Naive thymus-derived CD4-positive, alpha-beta T cell (primary cell): ENCODE data around the gene PARP14. TPM values are rescaled to one million over a fixed set of nuclear protein-coding genes. Genes with fewer than 3 reads are reported as not detected.

Experiments used
- ATAC-seq: fragments of 150-1000 bp; cut with Tn5 transposase; 2 replicates; pipeline ENCODE4 v1.10.0; 2021; ENCODE audit warnings: mild to moderate bottlenecking, moderate library complexity
- CTCF ChIA-PET: fragments of 350-600 bp; sonication (Branson Sonifier 250); formaldehyde crosslinking; loops from one replicate; lab custom pipeline; 2021; ENCODE audit warnings: antibody characterized with exemption; lab: Charles Lee
- POLR2A ChIA-PET: fragments of 350-600 bp; sonication (Branson Sonifier 250); formaldehyde crosslinking; loops from one replicate; lab custom pipeline; 2021; ENCODE audit warnings: antibody characterized with exemption, inconsistent platforms; lab: Charles Lee
- DNase-seq, 9 donors: peaks; one replicate each; pipeline versions ENCODE4 v3.0.0 to v3.0.0-alpha.2; 2020 to 2022; ENCODE audit warnings: mixed read lengths in 1 of 9
- H3K27ac ChIP-seq: one replicate; pipeline ENCODE4 v1.7.0; 2013; ENCODE audit warnings: mild to moderate bottlenecking, low read depth, low read length, moderate library complexity
- H3K27me3 ChIP-seq, 2 donors: one replicate each; pipeline ENCODE4 v1.7.0; 2013; ENCODE audit warnings: low read length in 2 of 2, mild to moderate bottlenecking in 2 of 2, moderate library complexity in 2 of 2; ENCODE audit not compliant: control insufficient read depth in 2 of 2, insufficient read depth in 2 of 2
- H3K36me3 ChIP-seq, 3 experiments: 1 replicate in 2 of 3; 2 replicates in 1 of 3; pipeline ENCODE4 v1.7.0; 2013; ENCODE audit warnings: low read length in 3 of 3, mild to moderate bottlenecking in 3 of 3, moderate library complexity in 1 of 3; ENCODE audit not compliant: insufficient read depth in 3 of 3, control insufficient read depth in 2 of 3
- H3K4me1 ChIP-seq, 2 donors: one replicate each; pipeline ENCODE4 v1.7.0; 2013; ENCODE audit warnings: low read length in 2 of 2, mild to moderate bottlenecking in 2 of 2, moderate library complexity in 1 of 2; ENCODE audit not compliant: control insufficient read depth in 2 of 2, insufficient read depth in 2 of 2
- H3K4me3 ChIP-seq: 2 replicates; pipeline ENCODE4 v1.7.0; 2013; ENCODE audit warnings: mild to moderate bottlenecking, low read length
- H3K9me3 ChIP-seq, 3 experiments: 1 replicate in 2 of 3; 2 replicates in 1 of 3; pipeline ENCODE4 v1.7.0; 2013; ENCODE audit warnings: low read length in 3 of 3; ENCODE audit not compliant: control insufficient read depth in 2 of 3
- H3K27ac Mint-ChIP-seq, 9 donors: one replicate each; pipeline ENCODE4 v1.8.0; 2020 to 2022; ENCODE audit warnings: mixed read lengths in 9 of 9, mild to moderate bottlenecking in 8 of 9, moderate library complexity in 5 of 9, inconsistent platforms in 2 of 9
- H3K27me3 Mint-ChIP-seq, 5 donors: one replicate each; pipeline ENCODE4 v1.8.0; 2021 to 2022; ENCODE audit warnings: mixed read lengths in 5 of 5, mild to moderate bottlenecking in 1 of 5
- H3K36me3 Mint-ChIP-seq, 5 donors: one replicate each; pipeline ENCODE4 v1.8.0; 2020 to 2022; ENCODE audit warnings: mixed read lengths in 5 of 5, mild to moderate bottlenecking in 3 of 5, inconsistent platforms in 1 of 5
- H3K4me1 Mint-ChIP-seq, 7 donors: one replicate each; pipeline ENCODE4 v1.8.0; 2020 to 2022; ENCODE audit warnings: mixed read lengths in 7 of 7, mild to moderate bottlenecking in 3 of 7, inconsistent platforms in 1 of 7
- H3K4me3 Mint-ChIP-seq, 10 donors: one replicate each; pipeline ENCODE4 v1.8.0; 2020 to 2022; ENCODE audit warnings: mild to moderate bottlenecking in 10 of 10, mixed read lengths in 10 of 10, moderate library complexity in 6 of 10, inconsistent platforms in 2 of 10
- H3K9me3 Mint-ChIP-seq, 11 donors: one replicate each; pipeline ENCODE4 v1.8.0; 2020 to 2022; ENCODE audit warnings: mixed read lengths in 11 of 11, mild to moderate bottlenecking in 4 of 11, inconsistent platforms in 1 of 11, moderate library complexity in 1 of 11
- intact Hi-C, 2 donors: fragments of 100-400 bp; cut with micrococcal nuclease; formaldehyde crosslinking; loops; one replicate each; pipeline ENCODE4 v1.15.1; 2023
- polyA plus RNA-seq, 2 donors: library from polyadenylated mRNA; unstranded; fragments of 300-500 nt; fragmentation: Illumina TruSeq; gene quantifications; one replicate each; pipeline ENCODE4 v1.2.3, GENCODE V29; 2021
- total RNA-seq, 6 experiments: library from RNA in 5 of 6; stranded (reverse) in 5 of 6; gene quantifications; 1 replicate in 5 of 6; 2 replicates in 1 of 6; pipeline ENCODE4 v1.2.3 and lab custom pipeline; 2021 to 2026

The PARP14 gene
- total RNA-seq: 100 to 1,000 TPM in 1 of 5 experiments, 10 to 100 TPM in 4; 27.9 to 154 (median 49.0) TPM
- 10 to 100 TPM in 1 of 2 donors, 1 to 10 TPM in 1; 8.4 to 15.1 TPM for polyA plus RNA-seq
- total RNA-seq (lab: John Stamatoyannopoulos, UW): 168 reads per million, percentile 91 among the genes with 10 or more reads in this experiment

GRCh38 chr3:122680475-122681283 lies at the start of gene PARP14:
Gene PARP14, plus strand, starts transcription at chr3:122680839. Its CDS starts 45 bp downstream, at chr3:122680884.
- Histone ChIP-seq H3K36me3 (peaks cover 0 to 8% (median 0%) of the 10 kb centered on the region in 3 experiments), H3K27me3 (no peaks in the 10 kb centered on the region), H3K4me1 (peaks cover 27 to 33% of the 10 kb centered on the region in 2 donors), H3K4me3 (peak within 1 kb of the TSS; percentile 87), H3K27ac (peak within 1 kb of the TSS; percentile 98), H3K9me3 (no peaks in the 10 kb centered on the region)
- intact Hi-C loops: loop anchor here (1.0 to 10.0 kb wide), 11 partner anchors 70 to 1020 kb away; partner anchors contain the start of genes EAF2 (in 2 of the 2), HSPBAP1 (in 2 of the 2), IQCB1 (in 2 of the 2) and HCLS1 (in 1 of the 2)
- Mint-ChIP-seq H3K4me3 (peak within 1 kb of the TSS; percentile 87 to 99 (median 94)), H3K9me3 (peaks cover 0 to 1% (median 0%) of the 10 kb centered on the region in 11 donors), H3K4me1 (peaks cover 40 to 66% (median 62%) of the 10 kb centered on the region in 7 donors), H3K36me3 (peaks cover 0 to 32% (median 5%) of the 10 kb centered on the region in 5 donors), H3K27me3 (no peaks in the 10 kb centered on the region), H3K27ac (peak within 1 kb of the TSS; percentile 93 to 100 (median 98))
- ATAC-seq: peak; percentile 76
- ChIA-PET POLR2A (interaction anchor here (0.9 to 6.3 kb wide), 7 partner anchors 34 to 298 kb away, joined by 4 to 84 read pairs (median 14); partner anchors contain the start of genes DTX3L, MIX23, PARP9 and WDR5B), CTCF (interaction anchor here (0.7 to 7.2 kb wide), 9 partner anchors 11 to 303 kb away, joined by 3 to 154 read pairs (median 4); partner anchors contain the start of genes DTX3L, KPNA1 and PARP9)
- DNase-seq: peak; percentile 39 to 72 (median 66)

GRCh38 chr3:122635789-122636188 lies 44.9 kb upstream of the PARP14 start:
- DNase-seq (no peak), ATAC-seq (no peak)
- intact Hi-C loops: no loop called here
- POLR2A ChIA-PET: no interaction called here
- CTCF ChIA-PET: no interaction called here
- H3K36me3 Mint-ChIP-seq: peaks cover 5 to 52% (median 40%) of the 10 kb centered on the region in 5 donors
- no peaks in the 10 kb centered on the region for H3K27me3 Mint-ChIP-seq
- peaks cover 0 to 3% (median 0%) of the 10 kb centered on the region in 7 donors for H3K4me1 Mint-ChIP-seq
- H3K4me3 Mint-ChIP-seq: no peak overlapping the region
- no peaks in the 10 kb centered on the region for H3K9me3 ChIP-seq
- H3K36me3 ChIP-seq: peaks cover 0 to 24% (median 5%) of the 10 kb centered on the region in 3 experiments
- H3K4me1 ChIP-seq: no peaks in the 10 kb centered on the region
- H3K27ac ChIP-seq: no peak overlapping the region
- H3K4me3 ChIP-seq: no peak overlapping the region
- peaks cover 0 to 2% (median 0%) of the 10 kb centered on the region in 11 donors for H3K9me3 Mint-ChIP-seq
- H3K27me3 ChIP-seq: no peaks in the 10 kb centered on the region
- H3K27ac Mint-ChIP-seq: no peak overlapping the region

- Histone ChIP-seq H3K9me3 (no peaks in the 10 kb centered on the region), H3K4me3 (no peak overlapping the region), H3K27me3 (no peaks in the 10 kb centered on the region), H3K4me1 (no peaks in the 10 kb centered on the region), H3K36me3 (peaks cover 0 to 24% (median 5%) of the 10 kb centered on the region in 3 experiments), H3K27ac (no peak overlapping the region)
- intact Hi-C loops: no loop called here
- CTCF ChIA-PET: no interaction called here
- H3K4me3 Mint-ChIP-seq: no peak overlapping the region
- POLR2A ChIA-PET: interaction anchor here (0.6 kb wide), 1 partner anchor 55 kb away, joined by 3 read pairs; no protein-coding TSS in a partner anchor
- DNase-seq: no peak
- ATAC-seq: no peak
- H3K27ac Mint-ChIP-seq: no peak overlapping the region
- H3K36me3 Mint-ChIP-seq: peaks cover 5 to 52% (median 38%) of the 10 kb centered on the region in 5 donors
- H3K4me1 Mint-ChIP-seq: peaks cover 0 to 7% (median 0%) of the 10 kb centered on the region in 7 donors
- H3K9me3 Mint-ChIP-seq: peaks cover 0 to 2% (median 0%) of the 10 kb centered on the region in 11 donors
- no peaks in the 10 kb centered on the region for H3K27me3 Mint-ChIP-seq
Measured at GRCh38 chr3:122636697-122637096, 43.9 kb upstream of the PARP14 start.

- ChIA-PET CTCF (no interaction called here), POLR2A (interaction anchor here (1.0 kb wide), 1 partner anchor 10 kb away, joined by 4 read pairs; no protein-coding TSS in a partner anchor)
- Mint-ChIP-seq H3K27me3 (peaks cover 0 to 6% (median 0%) of the 10 kb centered on the region in 5 donors), H3K27ac (no peak overlapping the region), H3K4me1 (peaks cover 0 to 33% (median 8%) of the 10 kb centered on the region in 7 donors), H3K36me3 (peaks cover 0 to 50% (median 20%) of the 10 kb centered on the region in 5 donors), H3K4me3 (no peak overlapping the region), H3K9me3 (peaks cover 0 to 4% (median 0%) of the 10 kb centered on the region in 11 donors)
- H3K4me1 ChIP-seq: no peaks in the 10 kb centered on the region
- H3K27ac ChIP-seq: no peak overlapping the region
- peaks cover 0 to 9% (median 5%) of the 10 kb centered on the region in 3 experiments for H3K36me3 ChIP-seq
- intact Hi-C loops: no loop called here
- ATAC-seq (no peak), DNase-seq (no peak)
- no peaks in the 10 kb centered on the region for H3K27me3 ChIP-seq
- H3K4me3 ChIP-seq: no peak overlapping the region
- no peaks in the 10 kb centered on the region for H3K9me3 ChIP-seq
Measured at GRCh38 chr3:122640437-122640999, 40.1 kb upstream of the PARP14 start.

- intact Hi-C loops: loop anchor here in 1 of 2 donors (1.0 kb wide), 2 partner anchors 36 to 79 kb away; partner anchors contain the start of genes DTX3L and PARP9
- H3K4me3 Mint-ChIP-seq: peak overlapping the region in 1 of 10 donors; percentile 68
- H3K9me3 Mint-ChIP-seq: peaks cover 0 to 4% (median 0%) of the 10 kb centered on the region in 11 donors
- H3K36me3 ChIP-seq: no peaks in the 10 kb centered on the region
- H3K4me1 ChIP-seq: no peaks in the 10 kb centered on the region
- no peak for ATAC-seq
- ChIA-PET CTCF (interaction anchor here (0.6 kb wide), 1 partner anchor 64 kb away, joined by 3 read pairs; no protein-coding TSS in a partner anchor), POLR2A (interaction anchor here (0.6 kb wide), 2 partner anchors 148 to 174 kb away, joined by 3 to 4 read pairs; no protein-coding TSS in a partner anchor)
- no peaks in the 10 kb centered on the region for H3K9me3 ChIP-seq
- DNase-seq: no peak
- H3K27ac ChIP-seq: no peak overlapping the region
- H3K4me3 ChIP-seq: no peak overlapping the region
- peaks cover 0 to 30% (median 7%) of the 10 kb centered on the region in 5 donors for H3K36me3 Mint-ChIP-seq
- H3K27me3 Mint-ChIP-seq: peaks cover 0 to 14% (median 0%) of the 10 kb centered on the region in 5 donors
- H3K4me1 Mint-ChIP-seq: peaks cover 2 to 47% (median 8%) of the 10 kb centered on the region in 7 donors
- no peaks in the 10 kb centered on the region for H3K27me3 ChIP-seq
- peak overlapping the region in 2 of 9 donors; percentile 23 to 65 for H3K27ac Mint-ChIP-seq
Measured at GRCh38 chr3:122642935-122643334, 37.7 kb upstream of the PARP14 start.
